HFFc6 (cell line): ENCODE data around the gene OXCT2. TPM values are rescaled to one million over a fixed set of nuclear protein-coding genes. Genes with fewer than 3 reads are reported as not detected.

Experiments used
- DNase-seq: peaks from one replicate; pipeline ENCODE4 v3.0.0-alpha.2; 2018
- H3K27ac Mint-ChIP-seq: 2 replicates; pipeline ENCODE4 v1.8.0; 2020; ENCODE audit warnings: mild to moderate bottlenecking, mixed read lengths
- H3K27me3 Mint-ChIP-seq: 2 replicates; pipeline ENCODE4 v1.8.0; 2021; ENCODE audit warnings: mild to moderate bottlenecking, moderate library complexity, mixed read lengths; ENCODE audit not compliant: insufficient read depth
- H3K36me3 Mint-ChIP-seq: 2 replicates; pipeline ENCODE4 v1.8.0; 2021; ENCODE audit warnings: low read depth, mixed read lengths
- H3K4me1 Mint-ChIP-seq: 2 replicates; pipeline ENCODE4 v1.8.0; 2020; ENCODE audit warnings: low read depth, mixed read lengths
- H3K4me3 Mint-ChIP-seq: 2 replicates; pipeline ENCODE4 v1.8.0; 2020; ENCODE audit warnings: mild to moderate bottlenecking, moderate library complexity, mixed read lengths
- H3K9me3 Mint-ChIP-seq: 2 replicates; pipeline ENCODE4 v1.8.0; 2020; ENCODE audit warnings: mild to moderate bottlenecking, mixed read lengths
- total RNA-seq, 6 experiments: library from RNA; stranded (reverse); fragmentation: NEBNext Ultra II Directional; extraction: Animal tissue kit (Norgen Biotek cat#: 25700); gene quantifications; 2 replicates in 1 of 6; 3 replicates in 5 of 6; pipeline ENCODE4 v1.2.3, GENCODE V29; 2021
- TF ChIP-seq, protein P1 (sequence below): fragments of 200-600 bp; sonication (generic); IDR thresholded peaks from 2 replicates; pipeline ENCODE4 v1.5.0; 2021; ENCODE audit warnings: antibody characterized with exemption, mild to moderate bottlenecking

Gene OXCT2
- total RNA-seq, 6 experiments from 2014 or later, result 0.81 to 2.3 (median 1.4) TPM

- H3K4me3 Mint-ChIP-seq, result no peak overlapping the region
- DNase-seq, result no peak
- H3K27me3 Mint-ChIP-seq, result peaks cover 45% of the 10 kb centered on the region
- H3K4me1 Mint-ChIP-seq, result no peaks in the 10 kb centered on the region
- H3K36me3 Mint-ChIP-seq, result no peaks in the 10 kb centered on the region
- H3K9me3 Mint-ChIP-seq, result no peaks in the 10 kb centered on the region
- H3K27ac Mint-ChIP-seq, result no peak overlapping the region
- TF ChIP-seq, protein P1, sequence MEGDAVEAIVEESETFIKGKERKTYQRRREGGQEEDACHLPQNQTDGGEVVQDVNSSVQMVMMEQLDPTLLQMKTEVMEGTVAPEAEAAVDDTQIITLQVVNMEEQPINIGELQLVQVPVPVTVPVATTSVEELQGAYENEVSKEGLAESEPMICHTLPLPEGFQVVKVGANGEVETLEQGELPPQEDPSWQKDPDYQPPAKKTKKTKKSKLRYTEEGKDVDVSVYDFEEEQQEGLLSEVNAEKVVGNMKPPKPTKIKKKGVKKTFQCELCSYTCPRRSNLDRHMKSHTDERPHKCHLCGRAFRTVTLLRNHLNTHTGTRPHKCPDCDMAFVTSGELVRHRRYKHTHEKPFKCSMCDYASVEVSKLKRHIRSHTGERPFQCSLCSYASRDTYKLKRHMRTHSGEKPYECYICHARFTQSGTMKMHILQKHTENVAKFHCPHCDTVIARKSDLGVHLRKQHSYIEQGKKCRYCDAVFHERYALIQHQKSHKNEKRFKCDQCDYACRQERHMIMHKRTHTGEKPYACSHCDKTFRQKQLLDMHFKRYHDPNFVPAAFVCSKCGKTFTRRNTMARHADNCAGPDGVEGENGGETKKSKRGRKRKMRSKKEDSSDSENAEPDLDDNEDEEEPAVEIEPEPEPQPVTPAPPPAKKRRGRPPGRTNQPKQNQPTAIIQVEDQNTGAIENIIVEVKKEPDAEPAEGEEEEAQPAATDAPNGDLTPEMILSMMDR, result no peak
These were observed 42.1 kb downstream of the OXCT2 start for GRCh38 chr1:39729030-39729429.

- Mint-ChIP-seq H3K9me3 (no peaks in the 10 kb centered on the region), H3K27me3 (peaks cover 39% of the 10 kb centered on the region), H3K4me1 (no peaks in the 10 kb centered on the region), H3K4me3 (no peak overlapping the region), H3K36me3 (no peaks in the 10 kb centered on the region), H3K27ac (no peak overlapping the region)
- TF ChIP-seq, protein P1, result no peak
- DNase-seq, result no peak
These were observed 43.2 kb downstream of the OXCT2 start for GRCh38 chr1:39727932-39728317.

DNA sequence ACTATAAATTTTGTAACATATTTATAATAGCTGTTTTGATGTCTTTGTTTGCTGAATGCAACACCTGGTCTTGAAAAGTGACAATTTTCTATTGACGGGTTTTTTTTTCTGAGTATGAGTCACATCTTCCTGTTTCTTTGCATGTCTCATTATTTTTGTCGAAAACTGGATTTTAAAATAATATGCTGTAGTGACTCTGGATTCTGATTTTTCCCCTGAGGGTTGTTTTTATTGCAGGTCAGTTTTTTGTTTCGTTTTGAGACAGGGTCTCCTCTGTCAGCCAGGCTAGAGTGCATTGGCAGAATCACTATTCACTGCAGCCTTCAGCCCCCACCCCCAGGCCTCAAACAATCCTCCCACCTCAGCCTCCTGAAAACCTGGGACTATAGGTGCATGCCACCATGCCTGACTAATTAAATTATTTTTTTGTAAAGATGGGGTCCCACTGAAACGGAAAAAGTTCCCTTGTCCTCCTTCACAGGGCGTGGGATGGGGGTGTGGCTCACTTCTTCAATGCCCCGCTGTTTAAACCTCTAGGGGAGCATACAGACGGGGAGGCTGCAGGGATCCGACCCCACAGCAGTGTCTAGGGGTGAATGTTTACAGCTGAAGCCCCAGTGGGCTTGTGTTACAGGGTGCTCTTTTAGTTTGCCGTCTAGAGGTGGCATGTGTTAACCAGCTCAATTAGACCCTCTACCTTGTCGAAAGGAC, 43.8 kb downstream of the OXCT2 start:
- Mint-ChIP-seq H3K9me3 (no peaks in the 10 kb centered on the region), H3K27ac (no peak overlapping the region), H3K4me3 (no peak overlapping the region), H3K36me3 (no peaks in the 10 kb centered on the region), H3K27me3 (peaks cover 35% of the 10 kb centered on the region), H3K4me1 (no peaks in the 10 kb centered on the region)
- DNase-seq, result no peak
- TF ChIP-seq, protein P1, result no peak

DNA sequence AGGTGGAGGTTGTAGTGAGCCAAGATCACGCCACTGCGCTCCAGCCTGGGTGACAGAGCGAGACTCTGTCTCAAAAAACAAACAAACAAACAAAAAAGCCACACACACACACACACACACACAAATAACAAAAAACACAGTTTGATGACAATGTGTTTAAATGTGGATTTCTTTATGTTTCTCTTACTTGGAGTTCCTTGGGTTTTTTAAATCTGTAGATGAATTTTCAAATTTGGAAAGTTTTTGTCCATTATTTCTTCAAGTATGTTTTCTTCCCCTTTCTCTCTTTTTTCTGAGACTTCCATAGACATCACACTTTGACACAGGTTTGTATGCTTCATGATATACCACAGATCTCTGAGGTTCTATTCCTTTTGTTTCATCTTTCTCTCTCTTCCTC, 44.5 kb downstream of the OXCT2 start:
- no peak overlapping the region for H3K27ac Mint-ChIP-seq
- H3K9me3 Mint-ChIP-seq, result no peaks in the 10 kb centered on the region
- H3K4me1 Mint-ChIP-seq, result no peaks in the 10 kb centered on the region
- no peaks in the 10 kb centered on the region for H3K36me3 Mint-ChIP-seq
- DNase-seq, result no peak
- TF ChIP-seq, protein P1, result no peak
- H3K27me3 Mint-ChIP-seq, result peaks cover 38% of the 10 kb centered on the region
- no peak overlapping the region for H3K4me3 Mint-ChIP-seq

GRCh38 chr1:39722495-39722894, 48.7 kb downstream of the OXCT2 start:
- TF ChIP-seq, protein P1, result no peak
- Mint-ChIP-seq H3K27me3 (peaks cover 30% of the 10 kb centered on the region), H3K36me3 (no peaks in the 10 kb centered on the region), H3K4me3 (no peak overlapping the region), H3K9me3 (no peaks in the 10 kb centered on the region), H3K4me1 (no peaks in the 10 kb centered on the region), H3K27ac (no peak overlapping the region)
- DNase-seq, result no peak
